Endometrium (tissue), 2 donors: ENCODE measurements around the gene ROPN1L.
"Not testable (repeated sequence)": the region's sequence is repeated elsewhere in the genome, so short reads cannot be mapped to it uniquely, and the experiment has no call there.

Experiments
- FAIRE-seq: peaks from 2 replicates; lab custom pipeline; 2012; peaks lifted over from hg19 to GRCh38; lab: Jason Lieb, UNC
- donor health status: control.
- donor health status: control.

ROPN1L gene

DNA sequence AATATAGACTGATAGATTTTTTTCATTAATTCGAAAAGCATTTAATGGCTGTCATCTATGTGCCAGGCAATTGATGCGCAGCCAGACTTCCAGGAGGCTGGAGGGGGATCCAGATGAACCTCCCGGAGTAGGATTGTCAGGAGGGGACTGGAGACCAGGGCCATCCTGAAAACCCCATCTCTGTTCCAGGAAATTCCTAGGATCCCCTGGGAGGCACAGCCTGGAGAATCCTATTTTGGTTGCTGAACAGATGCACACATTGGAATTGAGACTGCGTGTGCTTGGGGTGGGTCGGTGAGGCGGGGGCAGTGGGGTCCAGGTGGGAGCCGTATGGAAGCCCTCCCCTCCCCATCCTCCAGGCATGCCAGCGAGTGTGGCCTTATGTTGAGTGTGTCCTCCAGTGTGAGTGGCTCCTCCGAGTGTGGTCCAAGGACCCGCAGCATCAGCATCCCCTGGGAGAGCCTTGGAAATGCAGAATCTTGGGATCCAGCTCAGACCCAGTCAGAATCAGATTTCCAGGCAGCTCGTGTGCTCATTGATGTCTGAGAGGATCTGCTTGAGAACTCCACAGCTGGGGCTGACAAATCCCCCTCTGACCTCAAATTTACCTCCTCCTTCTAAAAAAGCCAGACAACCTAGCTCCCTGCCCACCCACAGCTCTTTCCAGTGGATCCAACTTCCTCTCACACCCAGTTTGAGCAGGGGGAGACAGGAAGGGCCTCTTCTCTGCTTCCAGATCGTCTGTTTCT is 38.7 kb downstream of the ROPN1L start:
- FAIRE-seq, result no peak

DNA sequence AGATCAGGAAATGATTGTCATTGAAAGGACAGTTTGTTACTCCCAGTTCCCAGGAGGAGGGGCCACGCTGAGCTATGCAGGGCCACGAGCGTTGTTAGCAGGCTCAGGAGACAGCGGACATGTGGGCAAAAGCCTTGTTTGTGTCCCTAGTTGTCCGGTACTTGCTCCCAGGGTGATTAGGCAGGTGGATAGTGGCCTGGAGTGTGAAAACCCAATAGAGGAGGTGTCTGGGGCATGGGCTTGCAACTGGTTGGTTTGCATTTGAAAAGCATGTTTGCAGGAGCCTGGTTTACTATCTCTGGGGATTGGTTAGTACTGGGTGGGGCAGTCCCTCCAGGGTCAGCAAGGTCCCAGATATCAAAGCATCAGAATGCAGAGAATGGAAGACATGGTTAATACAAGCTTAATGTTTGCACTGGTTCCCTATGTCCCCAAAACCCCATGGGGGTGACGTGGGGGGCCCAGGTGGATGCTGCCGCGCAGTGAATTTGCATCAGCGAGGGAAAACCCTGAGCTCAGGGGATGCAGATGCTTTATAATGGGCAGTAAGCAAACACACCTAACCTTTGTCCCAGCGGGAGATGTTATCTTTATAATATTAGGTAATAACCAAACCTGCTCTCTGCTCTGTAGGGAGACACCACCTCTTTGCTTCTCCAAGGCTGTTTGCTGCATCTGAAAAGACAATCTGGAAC is 39.7 kb downstream of the ROPN1L start:
- FAIRE-seq, result no peak

DNA sequence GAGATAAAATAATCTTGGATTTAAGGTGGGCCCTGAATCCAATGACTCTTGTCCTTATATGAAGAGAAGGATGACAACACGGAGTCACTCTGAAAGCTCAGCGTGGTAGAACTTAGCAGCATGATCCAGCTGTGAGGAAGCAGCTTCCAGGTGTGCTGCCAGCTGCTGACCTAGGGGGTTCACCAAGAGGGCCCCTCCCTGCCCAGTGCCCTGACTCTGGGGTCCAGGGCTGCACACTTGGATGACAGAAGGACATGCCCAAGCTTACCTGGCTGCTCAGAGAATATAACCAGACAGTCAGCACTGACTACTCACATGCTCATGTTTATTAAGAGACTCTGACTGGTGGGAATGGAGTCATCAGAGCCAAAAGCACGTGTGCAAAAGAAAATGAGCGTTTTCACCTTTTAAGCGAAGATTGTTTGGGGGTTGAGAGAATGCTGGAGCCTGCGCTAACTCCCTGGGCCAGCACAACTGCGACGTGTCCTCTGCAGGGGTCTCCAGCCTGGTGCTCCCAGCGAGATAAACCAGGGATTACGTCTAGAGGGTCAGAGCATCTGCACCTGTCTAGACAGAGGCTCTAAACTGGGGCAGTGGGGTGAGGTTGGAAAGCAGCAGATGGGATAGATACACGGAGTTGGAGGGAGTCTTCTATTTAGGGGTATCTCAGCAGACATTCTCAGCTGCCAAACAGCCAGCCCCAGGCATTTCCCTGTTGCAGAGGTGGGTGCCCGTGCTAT is 41.3 kb downstream of the ROPN1L start:
- FAIRE-seq, result no peak

DNA sequence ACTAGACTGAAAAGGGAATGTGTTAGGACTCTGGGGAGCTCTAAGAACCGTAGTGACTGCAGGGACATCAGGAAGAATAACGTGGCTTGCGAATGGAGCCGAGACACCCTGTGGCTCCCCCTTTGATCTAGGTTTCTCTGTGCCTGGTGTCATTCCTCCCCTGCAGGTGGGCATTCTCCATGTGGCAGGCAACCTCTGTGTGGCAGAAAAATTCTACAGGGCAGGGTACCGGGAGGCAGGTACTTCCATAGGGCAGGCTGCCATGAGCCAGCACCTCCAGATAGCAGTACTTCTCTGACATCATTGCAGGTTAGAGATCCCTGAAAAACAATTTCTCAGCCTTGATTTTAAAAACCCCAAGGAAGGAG is 43.1 kb downstream of the ROPN1L start:
- no peak for FAIRE-seq

DNA sequence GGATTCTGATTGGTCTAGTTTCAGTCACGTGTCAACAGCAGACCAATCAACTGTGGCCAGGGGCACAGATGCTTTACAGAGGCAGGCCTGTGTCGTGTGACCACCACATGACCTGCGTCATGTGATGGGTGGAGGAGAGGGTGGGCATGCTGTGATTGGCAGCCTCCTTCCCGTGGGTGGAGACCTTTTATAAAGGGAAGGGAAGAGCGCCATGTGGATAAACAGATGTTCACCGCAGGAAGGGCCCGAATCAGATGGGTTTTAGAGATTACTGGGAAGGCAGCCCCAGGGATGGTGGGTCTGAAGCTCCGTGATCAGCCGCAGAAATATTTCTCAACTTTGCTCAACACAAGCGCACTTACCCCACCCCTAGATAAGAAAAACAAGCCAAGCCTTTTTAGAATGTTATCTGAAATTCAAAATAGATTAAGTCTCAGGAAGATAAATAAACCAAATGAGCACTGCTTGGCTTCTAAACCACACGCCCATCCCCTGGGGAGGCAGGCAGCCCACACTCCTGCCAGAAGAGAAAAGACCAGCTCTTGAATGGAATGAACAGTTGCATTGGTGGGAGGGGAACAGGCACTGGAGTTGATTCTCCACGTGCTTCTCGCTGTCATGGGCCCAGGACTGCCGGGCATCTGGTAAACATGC is 43.6 kb downstream of the ROPN1L start:
- FAIRE-seq, result no peak

DNA sequence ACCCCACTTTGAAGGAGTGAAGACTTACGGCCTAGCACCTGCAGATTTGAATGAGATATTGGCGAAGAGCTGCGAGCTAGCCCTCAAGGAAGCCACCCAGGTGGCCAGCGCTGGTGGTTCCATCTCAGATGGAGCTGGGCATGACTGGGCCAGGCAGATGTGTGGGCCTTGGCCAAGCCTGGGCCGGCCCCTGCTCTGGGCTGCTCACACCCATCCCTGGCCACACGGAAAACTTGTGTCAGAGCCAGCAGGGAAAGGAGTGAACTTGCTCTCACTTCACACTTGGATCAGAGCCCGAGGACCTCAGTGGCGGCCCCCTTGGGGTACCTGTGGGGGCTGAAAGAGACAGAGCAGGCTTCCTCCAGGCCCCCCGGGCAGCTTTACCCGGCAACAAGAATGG is 44.2 kb downstream of the ROPN1L start:
- no peak for FAIRE-seq

DNA sequence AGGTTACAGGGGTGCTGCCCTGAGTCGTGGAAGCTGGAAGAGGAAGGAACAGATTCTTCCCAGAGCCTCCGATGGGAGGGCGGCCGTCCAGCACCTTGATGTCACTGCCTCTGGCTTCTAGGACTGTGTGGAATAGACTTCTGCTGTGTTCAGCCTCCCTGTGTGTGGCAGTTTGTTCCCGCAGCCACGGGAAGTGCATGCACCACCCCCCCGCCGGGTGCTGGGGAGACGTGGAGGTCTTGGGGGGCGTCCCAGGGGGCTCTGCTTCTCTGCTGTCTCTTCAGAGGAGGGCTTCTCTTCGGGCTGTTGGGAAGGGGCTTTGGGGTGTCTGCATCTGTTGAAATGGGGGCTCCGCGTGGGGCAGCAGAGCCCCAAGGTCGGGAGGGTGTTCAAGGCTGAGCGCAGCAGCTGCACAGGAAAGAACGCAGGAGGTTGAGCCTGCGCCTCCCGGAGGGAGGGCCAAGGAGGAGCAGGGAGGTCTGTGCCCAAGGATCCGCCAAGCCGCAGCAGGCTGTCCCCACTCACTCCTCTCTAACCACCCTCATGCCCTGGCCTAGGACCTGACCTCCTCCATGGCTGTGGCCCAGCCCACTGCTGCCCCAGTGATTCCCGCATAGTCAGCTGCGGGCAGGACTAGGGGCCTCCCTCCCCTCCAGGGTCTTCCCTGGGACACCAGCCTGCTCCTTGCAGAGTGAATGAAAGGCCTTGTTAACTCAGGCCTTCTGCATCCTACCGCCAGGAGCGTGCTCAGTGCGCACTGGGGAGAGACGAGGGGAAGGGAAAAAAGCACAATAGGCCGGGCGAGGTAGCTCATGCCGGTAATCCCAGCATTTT is 45.0 kb downstream of the ROPN1L start:
- no peak for FAIRE-seq

DNA sequence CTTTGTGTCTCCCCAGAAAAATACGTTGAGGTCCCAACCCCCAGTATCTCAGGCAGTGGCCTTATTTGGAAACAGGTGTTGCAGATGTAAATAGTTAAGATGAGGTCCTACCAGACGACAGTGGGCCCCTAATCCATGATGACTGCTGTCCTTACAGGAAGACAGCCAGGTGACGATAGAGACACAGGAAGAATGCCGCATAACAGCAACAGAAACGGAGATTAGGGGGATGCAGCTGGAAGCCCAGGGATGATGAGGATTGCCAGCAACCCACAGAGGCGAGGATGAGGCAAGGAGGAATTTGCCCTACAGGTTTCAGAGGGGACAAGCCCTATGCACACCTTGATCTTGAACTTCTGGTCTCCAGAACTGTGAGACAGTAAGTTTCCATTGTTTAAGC is 46.5 kb downstream of the ROPN1L start:
- FAIRE-seq, result no peak

DNA sequence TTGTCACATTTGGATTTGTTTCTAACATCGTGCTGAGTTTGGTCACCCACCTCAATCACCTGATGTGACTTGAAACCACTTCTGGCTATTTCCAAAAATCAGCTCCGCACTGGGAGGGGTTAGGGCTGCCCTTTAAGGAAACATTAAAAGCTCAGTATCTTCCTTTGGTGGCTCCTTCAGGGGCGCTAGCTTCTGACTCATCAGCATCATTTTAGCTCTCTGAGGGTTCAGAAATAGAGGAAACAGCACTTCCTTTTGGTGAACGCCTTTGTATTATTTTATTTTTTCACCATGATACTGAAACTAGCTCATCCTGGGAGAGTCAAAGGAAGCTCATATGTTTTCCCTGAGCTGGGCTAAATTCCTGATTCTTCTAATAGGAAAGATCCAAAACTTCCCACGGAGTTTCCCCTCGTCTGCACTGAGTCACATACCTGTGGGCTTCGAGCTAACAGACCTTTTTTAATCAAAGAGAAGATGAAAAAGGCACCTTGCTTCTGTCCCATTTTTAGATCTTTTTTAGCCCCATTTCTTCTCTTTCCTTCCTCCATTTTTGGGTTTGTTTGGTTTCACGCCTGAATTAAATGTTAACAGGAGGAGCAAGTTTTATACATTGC is 48.2 kb downstream of the ROPN1L start:
- FAIRE-seq, result no peak

DNA sequence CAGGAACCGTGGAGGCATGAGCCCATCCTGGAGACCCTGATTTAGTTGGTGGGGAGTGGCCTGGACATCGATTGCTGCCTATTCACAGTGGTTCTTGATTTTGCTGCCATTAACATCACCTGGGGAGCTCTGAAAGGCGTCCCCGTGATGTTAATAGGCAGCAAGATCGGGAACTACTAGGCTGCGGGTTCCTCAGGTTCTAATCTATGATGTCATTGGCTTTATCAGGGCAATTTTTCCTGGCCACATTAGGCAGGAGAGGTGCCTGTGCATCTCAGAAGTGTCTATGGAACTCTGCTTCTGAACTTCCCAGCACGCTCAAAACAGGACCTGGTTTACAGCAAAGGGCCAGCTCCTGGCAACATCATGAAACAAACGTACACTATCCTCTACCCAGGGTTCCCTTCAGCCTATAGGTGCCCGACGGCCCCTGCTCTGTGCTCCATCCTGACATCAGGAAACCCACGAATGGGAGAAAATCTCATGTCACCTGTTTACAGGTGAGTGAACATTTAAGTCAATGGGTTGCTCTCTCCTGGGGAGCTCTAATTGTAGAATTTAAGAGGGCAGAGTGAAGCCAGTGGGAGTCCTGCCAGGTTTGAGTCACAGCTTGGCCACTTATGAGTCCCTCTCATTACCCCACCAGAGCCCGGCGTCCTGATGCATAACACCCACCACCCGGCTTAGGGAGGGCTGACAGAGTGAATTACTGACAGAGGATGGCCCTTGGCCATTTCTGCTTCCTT is 49.4 kb downstream of the ROPN1L start:
- no peak for FAIRE-seq

DNA sequence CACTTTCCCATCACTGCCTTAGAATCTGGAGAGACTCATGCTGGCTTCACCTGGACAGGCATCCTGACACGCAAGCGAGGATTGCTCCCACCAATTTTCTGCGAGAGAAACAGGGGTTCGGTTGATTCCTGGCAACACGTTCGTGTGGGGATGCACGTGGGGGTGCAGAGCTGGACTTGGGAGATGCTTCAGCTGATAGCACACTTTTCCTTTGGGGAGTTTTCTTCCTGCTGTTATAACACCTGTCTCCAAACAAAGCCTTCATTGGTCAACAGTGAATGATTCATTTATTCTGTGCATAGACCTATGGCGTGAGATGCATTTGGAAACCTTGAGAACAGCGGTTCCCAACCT is 50.0 kb downstream of the ROPN1L start:
- FAIRE-seq, result no peak

DNA sequence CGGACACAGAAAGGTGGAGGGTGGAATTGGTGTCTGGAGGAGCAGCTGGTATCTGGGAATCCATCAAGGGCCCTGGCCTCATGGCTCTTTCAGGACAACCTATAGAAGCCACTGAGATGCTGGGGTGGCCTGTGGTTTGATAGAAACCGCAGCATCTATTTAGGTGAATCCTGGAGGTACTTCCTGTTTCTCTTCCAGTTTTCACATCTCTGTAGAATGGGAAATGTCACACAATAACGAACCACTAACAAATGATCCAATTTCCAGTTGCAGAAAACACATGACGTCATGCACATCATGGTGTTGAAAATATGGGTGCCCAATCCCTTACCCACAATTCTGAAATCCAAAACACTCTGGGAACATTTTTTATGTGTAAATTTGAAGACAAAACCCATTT is 52.2 kb downstream of the ROPN1L start:
- no peak for FAIRE-seq

DNA sequence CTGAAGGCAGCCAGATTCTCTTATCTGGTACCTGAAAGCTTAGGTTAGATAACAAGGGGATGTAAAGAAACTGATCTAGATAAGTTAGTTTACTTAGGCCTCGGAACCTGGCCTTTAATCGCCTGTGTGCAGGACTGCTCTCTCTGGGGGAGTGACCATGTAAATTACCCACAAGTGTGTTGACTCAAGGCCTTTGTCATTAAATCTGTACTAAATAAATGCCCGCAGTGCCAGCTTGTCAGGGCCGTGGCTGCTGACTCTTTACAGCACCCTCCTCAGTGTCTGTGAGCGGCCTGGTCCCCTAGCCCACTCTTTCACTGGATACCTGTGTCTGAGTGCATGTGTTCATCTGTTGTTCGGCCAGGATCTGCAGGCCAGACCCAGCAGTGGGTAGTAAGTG is 52.8 kb downstream of the ROPN1L start:
- FAIRE-seq, result not testable (repeated sequence)

DNA sequence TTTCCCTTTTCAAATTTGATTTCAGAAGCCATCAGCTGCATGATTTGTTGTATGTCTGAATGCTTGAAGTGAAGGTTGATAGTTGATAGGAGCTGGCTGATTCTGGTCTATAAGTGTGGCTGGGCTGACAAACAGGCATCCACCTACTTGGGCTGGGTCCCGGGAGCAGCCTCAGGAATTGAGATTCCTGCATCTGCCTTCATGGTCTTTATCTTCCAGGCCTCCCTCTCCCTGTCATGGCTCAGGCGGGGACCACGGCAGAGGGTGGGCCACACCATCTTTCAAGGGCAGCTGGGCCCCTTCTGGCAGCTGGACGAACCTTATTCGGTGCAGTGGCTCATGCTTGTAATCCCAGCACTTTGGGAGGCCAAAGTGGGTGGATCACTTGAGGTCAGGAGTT is 55.9 kb downstream of the ROPN1L start:
- no peak for FAIRE-seq

DNA sequence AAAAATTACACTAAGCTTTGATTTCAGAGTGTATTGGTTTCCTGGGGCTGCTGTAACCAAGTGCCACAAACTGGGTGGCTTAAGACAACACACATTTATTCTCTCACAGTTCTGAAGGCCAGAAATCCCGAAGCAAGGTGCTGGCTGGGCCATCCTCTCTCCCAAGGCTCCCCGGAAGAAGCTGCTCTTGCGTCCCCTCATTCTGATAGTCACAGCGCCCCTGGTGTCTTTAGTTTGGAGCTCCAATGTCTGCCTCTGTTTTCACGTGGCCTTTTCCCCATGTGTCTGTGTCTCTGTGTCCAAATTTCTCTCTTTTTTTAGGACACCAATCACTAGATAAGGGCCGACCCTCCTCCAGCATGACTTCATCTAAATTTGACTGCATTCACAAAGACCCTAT is 56.7 kb downstream of the ROPN1L start:
- FAIRE-seq, result no peak

DNA sequence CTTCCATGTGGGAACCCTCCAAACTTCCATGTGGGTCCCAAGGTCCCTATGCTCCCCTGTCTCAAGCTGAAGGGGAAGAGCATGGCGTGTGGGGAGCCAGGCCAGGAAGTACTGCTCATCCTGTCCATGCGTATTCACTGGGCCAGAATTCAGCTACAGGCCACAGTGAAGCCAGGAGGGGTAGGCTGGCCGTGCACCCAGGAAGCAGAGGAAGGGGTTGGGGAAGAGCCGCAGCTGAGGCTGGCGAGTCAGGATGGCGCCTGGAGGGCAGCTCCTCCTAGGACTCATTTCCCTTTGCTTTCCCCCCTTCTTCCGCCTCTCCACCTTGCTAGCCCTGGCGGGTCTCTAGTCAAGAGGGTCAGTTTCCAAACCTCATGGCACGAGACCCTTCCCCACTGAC is 57.4 kb downstream of the ROPN1L start:
- no peak for FAIRE-seq

DNA sequence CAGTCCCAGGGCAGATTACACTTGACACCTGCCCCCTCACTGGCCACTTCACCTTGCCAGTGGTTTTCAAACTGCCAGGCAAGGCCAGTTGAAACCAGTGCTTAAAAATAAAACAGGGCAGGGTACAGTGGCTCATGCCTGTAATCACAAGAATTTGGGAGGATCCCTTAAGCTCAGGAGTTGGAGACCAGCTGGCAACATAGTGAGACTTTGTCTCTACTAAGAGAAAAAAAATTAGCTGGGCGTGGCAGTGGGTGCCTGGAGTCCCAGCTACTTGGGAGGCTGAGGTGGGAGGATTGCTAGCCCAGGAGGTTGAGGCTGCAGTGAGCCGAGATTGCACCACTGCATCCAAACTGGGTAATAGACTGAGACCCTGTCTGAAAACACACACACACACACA is 58.1 kb downstream of the ROPN1L start:
- no peak for FAIRE-seq

DNA sequence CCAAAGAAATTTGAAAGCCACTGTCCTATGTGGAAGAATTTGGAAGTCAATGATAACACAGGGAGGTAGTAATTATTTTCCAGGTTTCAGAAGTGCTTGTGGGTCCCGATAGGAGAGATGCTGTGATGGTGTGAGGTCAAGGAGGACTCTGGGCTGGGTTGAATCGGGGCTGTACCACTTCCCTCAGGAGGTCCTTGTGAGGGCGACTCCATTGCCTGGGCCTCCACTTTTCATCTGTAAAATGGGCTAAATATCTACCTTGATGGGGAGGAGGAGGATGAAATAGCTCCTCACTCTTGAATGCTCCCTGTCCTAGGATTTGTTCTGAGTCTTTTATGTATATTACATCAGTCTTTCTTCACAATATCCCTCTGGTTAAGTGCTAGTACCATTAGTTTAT is 59.0 kb downstream of the ROPN1L start:
- FAIRE-seq, result no peak

DNA sequence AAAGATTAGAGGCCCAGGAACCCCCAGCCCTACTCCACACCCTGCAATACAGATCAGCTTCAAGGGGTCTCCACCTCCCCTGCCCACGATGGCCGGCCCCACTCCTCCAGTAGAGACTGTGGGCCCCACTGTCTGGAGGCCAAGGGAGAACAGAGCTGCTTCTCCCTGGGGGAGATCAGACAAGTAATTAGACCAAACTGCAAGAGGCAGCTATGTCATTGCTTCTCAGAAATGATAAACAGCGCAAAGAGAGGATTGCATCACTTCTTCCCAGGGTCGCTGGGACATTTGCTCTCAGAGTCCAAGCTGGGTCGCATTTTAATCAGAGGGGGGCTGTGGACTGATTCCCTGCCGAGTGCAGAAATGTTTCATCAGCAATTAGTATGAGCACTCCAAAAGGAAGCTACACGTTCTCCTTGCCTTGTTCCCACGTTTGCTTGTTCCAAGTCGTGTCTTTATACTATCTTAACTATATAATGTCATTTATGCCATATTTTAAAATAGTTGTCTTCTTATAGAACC is 59.9 kb downstream of the ROPN1L start:
- FAIRE-seq, result no peak

DNA sequence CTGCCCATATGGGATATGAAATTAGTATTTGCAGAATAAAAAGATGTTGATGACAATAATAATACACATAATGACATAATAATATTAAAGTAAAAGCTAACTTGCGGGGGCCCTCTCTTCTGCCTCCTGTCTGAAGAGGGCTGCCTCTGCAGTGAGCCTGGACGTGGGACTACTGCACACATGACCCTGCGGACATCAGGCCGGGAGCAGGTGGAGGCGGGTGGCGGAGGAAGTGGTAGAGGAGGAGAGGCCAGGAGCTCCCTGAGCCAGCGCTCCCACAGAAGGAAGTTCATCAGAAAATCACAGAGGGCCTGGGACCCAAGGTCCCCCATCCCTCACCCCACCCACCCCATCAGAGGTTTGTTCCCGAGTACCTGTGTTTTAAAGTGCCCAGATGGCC is 60.5 kb downstream of the ROPN1L start:
- FAIRE-seq, result no peak

DNA sequence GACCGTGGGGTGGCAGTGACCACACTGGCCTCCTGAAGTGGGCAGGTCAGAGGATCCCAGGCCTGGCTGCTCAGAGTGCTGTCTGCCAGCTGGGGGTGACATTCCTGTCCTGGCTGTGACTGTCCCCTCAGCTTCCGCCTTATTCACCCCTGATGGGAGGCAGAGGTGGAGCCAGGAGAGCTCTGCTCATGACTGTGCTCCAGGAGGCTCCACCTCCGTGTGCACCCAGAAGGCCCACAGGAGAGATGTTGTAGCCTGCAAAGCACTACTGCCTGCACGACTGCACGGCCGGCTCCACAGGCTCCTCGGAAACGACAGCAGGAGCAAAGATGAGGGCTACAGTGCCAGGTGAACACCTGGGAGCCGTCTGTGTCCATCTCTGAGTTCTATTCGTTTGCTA is 60.9 kb downstream of the ROPN1L start:
- no peak for FAIRE-seq
